HepG2 (cell line): ENCODE data around the gene HECTD1. TPM values are rescaled to one million over a fixed set of nuclear protein-coding genes. Genes with fewer than 3 reads are reported as not detected.

Experiments used
- ATAC-seq: fragments of 200-7000 bp; cut with Tn5 transposase; 3 replicates; pipeline ENCODE4 v1.9.1; 2020; ENCODE audit warnings: mild to moderate bottlenecking, moderate library complexity
- BruUV-seq: library from RNA; stranded (reverse); fragments of 400-500 nt; replicated peaks from 2 replicates; lab custom pipeline; 2021; lab: Mats Ljungman, UMichigan
- CTCF ChIA-PET: fragments of 300-600 bp; formaldehyde crosslinking; extraction: SDS; loops from one replicate; lab custom pipeline; 2021; ENCODE audit warnings: low total read pairs, inconsistent platforms, low intra/inter-chr PET ratio; lab: Yijun Ruan, JAX
- POLR2A ChIA-PET: fragments of 350-600 bp; sonication (Branson Sonifier 250); formaldehyde crosslinking; loops from one replicate; lab custom pipeline; 2020; ENCODE audit warnings: antibody characterized with exemption, inconsistent platforms; lab: Yijun Ruan, JAX
- DNase-seq: peaks from one replicate; pipeline ENCODE4 v3.0.0-alpha.2; 2015; ENCODE audit warnings: low spot score
- FAIRE-seq: peaks from 3 replicates; lab custom pipeline; 2011; peaks lifted over from hg19 to GRCh38; lab: Jason Lieb, UNC
- H2AFZ ChIP-seq: one replicate; pipeline ENCODE4 v1.6.1; 2011; ENCODE audit warnings: low read length, inconsistent platforms
- H3K27ac ChIP-seq: fragments of 300-600 bp; 3 replicates; pipeline ENCODE4 v1.8.0; 2011; ENCODE audit warnings: mixed run types, mild to moderate bottlenecking, mixed read lengths, low read length, inconsistent platforms; ENCODE audit not compliant: insufficient read depth; ENCODE audit errors: extremely low read length
- H3K27me3 ChIP-seq, 2 experiments: fragments of 200-600 bp in 1 of 2; 2 replicates in 1 of 2; 3 replicates in 1 of 2; pipeline versions ENCODE4 v1.6.0 to v1.8.0; 2011; ENCODE audit warnings: low read length in 2 of 2, mild to moderate bottlenecking in 2 of 2, moderate library complexity in 2 of 2, inconsistent platforms in 1 of 2; ENCODE audit not compliant: insufficient read depth in 2 of 2, control insufficient read depth in 1 of 2
- H3K36me3 ChIP-seq, 2 experiments: fragments of 200-600 bp in 1 of 2; replicated peaks in 1 of 2; 2 replicates in 1 of 2; 3 replicates in 1 of 2; pipeline versions ENCODE4 v1.5.1 to v1.8.0; 2011; ENCODE audit warnings: low read length in 2 of 2, inconsistent platforms in 1 of 2; ENCODE audit not compliant: insufficient read depth in 2 of 2, control insufficient read depth in 1 of 2
- H3K4me1 ChIP-seq: 2 replicates; pipeline ENCODE4 v1.5.1; 2012; ENCODE audit warnings: low read length, inconsistent platforms; ENCODE audit not compliant: insufficient read depth
- H3K4me2 ChIP-seq: 2 replicates; pipeline ENCODE4 v1.6.0; 2011; ENCODE audit warnings: low read depth, low read length, inconsistent platforms
- H3K4me3 ChIP-seq, 3 experiments: fragments of 200-600 bp in 1 of 3; sonication (generic), shearing (Covaris generic) in 1 of 3; replicated peaks in 1 of 3; 2 replicates each; pipeline ENCODE4 v1.5.1; 2011 to 2016; ENCODE audit warnings: low read length in 3 of 3, inconsistent platforms in 2 of 3, low read depth in 2 of 3, mild to moderate bottlenecking in 2 of 3, control low read depth in 1 of 3, mixed read lengths in 1 of 3; ENCODE audit not compliant: insufficient read depth in 1 of 3
- H3K79me2 ChIP-seq: one replicate; pipeline ENCODE4 v1.6.1; 2011; ENCODE audit warnings: low read length, inconsistent platforms; ENCODE audit not compliant: insufficient read depth
- H3K9ac ChIP-seq: 2 replicates; pipeline ENCODE4 v1.6.0; 2011; ENCODE audit warnings: mild to moderate bottlenecking, low read depth, low read length, inconsistent platforms; ENCODE audit not compliant: insufficient read depth
- H3K9me3 ChIP-seq: 2 replicates; pipeline ENCODE4 v1.5.1; 2012; ENCODE audit warnings: mild to moderate bottlenecking, low read length
- H4K20me1 ChIP-seq: 2 replicates; pipeline ENCODE4 v1.6.0; 2011; ENCODE audit warnings: inconsistent platforms, mild to moderate bottlenecking, low read length, moderate library complexity; ENCODE audit not compliant: insufficient read depth
- AGO1 ChIP-seq: fragments of 200-400 bp; formaldehyde crosslinking; IDR thresholded peaks from 2 replicates; pipeline ENCODE4 v1.6.1; 2017; ENCODE audit warnings: mild to moderate bottlenecking, low read depth, low read length, moderate library complexity; ENCODE audit not compliant: poor library complexity, severe bottlenecking
- ARNT2 ChIP-seq: sonication (generic); formaldehyde crosslinking; IDR thresholded peaks from 2 replicates; pipeline ENCODE4 v1.8.0; 2022; ENCODE audit warnings: mild to moderate bottlenecking, low read depth, missing genetic modification reagents, moderate library complexity
- CREM ChIP-seq, 2 experiments: sonication (generic) in 1 of 2; formaldehyde crosslinking in 1 of 2; IDR thresholded peaks; 2 replicates each; pipeline versions ENCODE4 v1.4.0 to v1.6.1; 2016 to 2020; ENCODE audit warnings: antibody characterized with exemption in 1 of 2, mild to moderate bottlenecking in 1 of 2, missing genetic modification reagents in 1 of 2
- HHEX ChIP-seq: IDR thresholded peaks from 2 replicates; pipeline ENCODE4 v1.6.1; 2016; ENCODE audit warnings: control low read depth
- MAFK ChIP-seq, 2 experiments: IDR thresholded peaks in 1 of 2; conservative IDR thresholded peaks in 1 of 2; 2 replicates each; pipeline ENCODE4 v1.6.1; 2011; ENCODE audit warnings: improper control_type of control experiment in 2 of 2, low read length in 2 of 2
- MIXL1 ChIP-seq: IDR thresholded peaks from 2 replicates; pipeline ENCODE4 v1.6.1; 2016
- NFYB ChIP-seq: sonication (generic); formaldehyde crosslinking; IDR thresholded peaks from 2 replicates; pipeline ENCODE4 v1.4.0; 2020; ENCODE audit warnings: missing genetic modification reagents
- NONO ChIP-seq, 2 experiments: fragments of 450-650 bp in 1 of 2; sonication (generic) in 1 of 2; formaldehyde crosslinking in 1 of 2; IDR thresholded peaks in 1 of 2; conservative IDR thresholded peaks in 1 of 2; 2 replicates each; pipeline versions ENCODE4 v1.6.1 to v1.8.0; 2017 to 2022; ENCODE audit warnings: mild to moderate bottlenecking in 1 of 2, missing genetic modification reagents in 1 of 2, moderate library complexity in 1 of 2
- NPAS2 ChIP-seq: sonication (generic); formaldehyde crosslinking; IDR thresholded peaks from 2 replicates; pipeline ENCODE4 v1.8.0; 2022; ENCODE audit warnings: mild to moderate bottlenecking, missing genetic modification reagents, borderline replicate concordance
- NR2C2 ChIP-seq: sonication (generic); formaldehyde crosslinking; IDR thresholded peaks from 2 replicates; pipeline ENCODE4 v1.4.0; 2020; ENCODE audit warnings: missing genetic modification reagents, mild to moderate bottlenecking, moderate library complexity, borderline replicate concordance
- RBM22 ChIP-seq: fragments of 200-400 bp; formaldehyde crosslinking; optimal IDR thresholded peaks from 2 replicates; pipeline ENCODE3; 2017; ENCODE audit warnings: mild to moderate bottlenecking, low read length, moderate library complexity
- SP1 ChIP-seq, 2 experiments: fragments of 450-650 bp in 1 of 2; sonication (generic) in 1 of 2; formaldehyde crosslinking in 1 of 2; IDR thresholded peaks; 2 replicates each; pipeline versions ENCODE4 v1.4.0 to v1.6.1; 2016 to 2020; ENCODE audit warnings: missing genetic modification reagents in 1 of 2
- TAF15 ChIP-seq: fragments of 200-400 bp; formaldehyde crosslinking; IDR thresholded peaks from one replicate; pipeline ENCODE4 v1.6.1; 2018; ENCODE audit warnings: mild to moderate bottlenecking, low read depth, low read length; ENCODE audit not compliant: poor library complexity, severe bottlenecking
- TBX3 ChIP-seq: fragments of 450-650 bp; IDR thresholded peaks from 2 replicates; pipeline ENCODE4 v1.6.1; 2017; ENCODE audit warnings: antibody characterized with exemption, mild to moderate bottlenecking, inconsistent platforms, borderline replicate concordance
- THAP11 ChIP-seq: IDR thresholded peaks from 2 replicates; pipeline ENCODE4 v1.6.1; 2016; ENCODE audit warnings: missing biosample characterization, missing genetic modification reagents
- TP53 ChIP-seq: sonication (generic); formaldehyde crosslinking; conservative IDR thresholded peaks from 2 replicates; pipeline ENCODE4 v1.4.0; 2020; ENCODE audit warnings: missing genetic modification reagents
- U2AF1 ChIP-seq: fragments of 200-400 bp; formaldehyde crosslinking; optimal IDR thresholded peaks from 2 replicates; pipeline ENCODE3; 2017; ENCODE audit warnings: mild to moderate bottlenecking, low read depth, low read length
- ZNF160 ChIP-seq: sonication (generic); formaldehyde crosslinking; IDR thresholded peaks from 2 replicates; pipeline ENCODE4 v1.8.0; 2022; ENCODE audit warnings: mild to moderate bottlenecking, inconsistent platforms, missing genetic modification reagents
- ZNF317 ChIP-seq: sonication (generic); formaldehyde crosslinking; IDR thresholded peaks from 2 replicates; pipeline ENCODE4 v1.5.0; 2020; ENCODE audit warnings: mild to moderate bottlenecking, missing genetic modification reagents
- ZNF614 ChIP-seq: IDR thresholded peaks from 2 replicates; pipeline ENCODE4 v1.6.1; 2018; ENCODE audit warnings: missing biosample characterization, missing genetic modification reagents, inconsistent platforms, borderline replicate concordance
- ZNF737 ChIP-seq: sonication (generic); formaldehyde crosslinking; IDR thresholded peaks from 2 replicates; pipeline ENCODE4 v1.5.0; 2020; ENCODE audit warnings: missing genetic modification reagents, mild to moderate bottlenecking, borderline replicate concordance
- ZNF749 ChIP-seq: sonication (generic); formaldehyde crosslinking; IDR thresholded peaks from 2 replicates; pipeline ENCODE4 v1.8.0; 2022; ENCODE audit warnings: mild to moderate bottlenecking, missing genetic modification reagents, moderate library complexity, borderline replicate concordance
- ZNF781 ChIP-seq: sonication (generic); formaldehyde crosslinking; IDR thresholded peaks from 2 replicates; pipeline ENCODE4 v1.5.1; 2020; ENCODE audit warnings: borderline replicate concordance, mild to moderate bottlenecking, missing genetic modification reagents; ENCODE audit errors: not compliant biosample characterization
- WGBS: methylation state at CpG from one replicate; pipeline ENCODE4 v1.1.6; 2017; ENCODE audit warnings: low lambda C conversion rate; 5-methylcytosine and 5-hydroxymethylcytosine counted together
- in situ Hi-C: cut with HindIII; loops from 2 replicates; pipeline ENCODE4 v1.10.0; 2017; ENCODE audit warnings: low pct_unique_long_range_greater_than_20kb; ENCODE audit not compliant: extremely low pct_ligation_motif_present
- intact Hi-C: fragments of 100-400 bp; cut with micrococcal nuclease; formaldehyde crosslinking; loops from one replicate; pipeline ENCODE4 v1.10.0; 2022; ENCODE audit not compliant: unreplicated experiment
- polyA plus RNA-seq, 8 experiments: library from polyadenylated mRNA; depleted of rRNA in 3 of 8; stranded (reverse) in 7 of 8; unstranded in 1 of 8; fragments of >200 nt; fragmentation: Illumina TruSeq in 4 of 8; extraction: Trizol in 4 of 8; gene quantifications; 2 replicates each; pipeline versions ENCODE4 v1.2.1 to v1.2.3, GENCODE V29; 2011 to 2016; ENCODE audit warnings: low read depth in 4 of 8, missing spikeins in 1 of 8, mixed read lengths in 1 of 8; ENCODE audit not compliant: insufficient read depth in 1 of 8
- total RNA-seq, 5 experiments: library from RNA; depleted of rRNA; stranded (reverse); fragments of >200 nt; fragmentation: Illumina TruSeq; extraction: Trizol; gene quantifications; 2 replicates each; pipeline ENCODE4 v1.2.3, GENCODE V29; 2016; ENCODE audit warnings: low read depth in 1 of 5
- TF ChIP-seq, protein P1 (sequence below): sonication (generic); formaldehyde crosslinking; IDR thresholded peaks from 2 replicates; pipeline ENCODE4 v1.5.0; 2020; ENCODE audit warnings: missing genetic modification reagents

HECTD1 gene
- total and polyA plus RNA-seq, 2 of the 13 experiments (the other 11 are each of a cell fraction or from before 2014, with no cell fraction given), result 312 to 560 TPM

DNA sequence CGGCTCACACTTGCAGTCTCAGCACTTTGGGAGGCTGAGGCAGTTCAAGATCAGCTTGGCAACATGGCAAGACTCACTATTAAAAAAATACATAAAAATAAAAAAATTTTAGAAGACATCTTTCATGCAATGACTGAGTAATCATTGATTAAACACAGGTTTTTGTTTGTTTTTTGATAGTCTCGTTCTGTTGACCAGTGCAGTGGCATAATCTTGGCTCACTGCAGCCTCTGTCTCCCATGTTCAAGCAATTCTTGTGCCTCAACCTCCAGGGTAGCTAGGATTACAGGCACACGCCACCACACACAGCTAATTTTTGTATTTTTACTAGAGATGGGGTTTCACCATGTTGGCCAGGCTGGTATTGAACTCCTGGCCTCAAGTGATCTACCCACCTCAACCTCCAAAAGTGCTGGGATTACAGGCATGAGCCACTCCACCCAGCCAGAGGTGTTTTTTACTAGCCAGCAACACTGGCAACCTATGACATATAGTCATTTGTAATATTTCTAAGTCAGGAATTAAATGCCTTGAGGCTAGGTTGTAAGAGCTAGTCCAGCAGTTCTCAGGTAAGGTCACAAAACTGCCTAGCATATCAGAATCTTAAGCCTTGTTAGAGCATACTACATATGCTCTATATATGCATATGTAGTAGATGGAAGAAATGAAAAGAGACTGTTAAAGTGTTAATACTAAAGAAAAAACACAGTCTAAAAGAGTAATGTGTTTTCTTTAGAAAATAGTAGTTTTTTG lies 27.1 kb downstream of the HECTD1 start:
- in situ Hi-C loops (no loop called here), intact Hi-C loops (no loop called here)
- peaks cover 32 to 68% of the 10 kb centered on the region in 2 experiments for H3K36me3 ChIP-seq
- DNase-seq (no peak), FAIRE-seq (no peak), ATAC-seq (no peak)
- H3K4me3 ChIP-seq, result no peak overlapping the region
- H3K79me2 ChIP-seq, result peaks cover 63% of the 10 kb centered on the region
- ChIA-PET CTCF (no interaction called here), POLR2A (interaction anchor here (1.9 to 2.2 kb wide), 2 partner anchors 15 to 27 kb away, joined by 4 to 5 read pairs; partner anchors contain the start of gene HECTD1)
- BruUV-seq, result no TSS peak
- H2AFZ ChIP-seq, result no peak overlapping the region
- no peak overlapping the region for H3K9ac ChIP-seq
- H3K4me2 ChIP-seq, result no peak overlapping the region
- H3K4me1 ChIP-seq, result 0 out of 2 replicates have a peak, but pooled peaks cover 4% of the 10 kb centered on the region
- H4K20me1 ChIP-seq, result peaks cover 11% of the 10 kb centered on the region
- H3K27ac ChIP-seq, result no peak overlapping the region
- no peaks in the 10 kb centered on the region for H3K27me3 ChIP-seq
- 94% methylated on average over 3 of the region's 3 CpGs for WGBS
- no peaks in the 10 kb centered on the region for H3K9me3 ChIP-seq
- no peak for TF ChIP-seq U2AF1
- no peak for TF ChIP-seq NR2C2 (CRISPR knock-in tag)
- TF ChIP-seq THAP11 (CRISPR knock-in tag), result no peak
- 0 out of 2 replicates have a peak, but pooled peaks have one; percentile 34 for TF ChIP-seq ARNT2 (CRISPR knock-in tag)
- TF ChIP-seq SP1 (IDR thresholded peaks at IDR 0.05), result no peak
- TF ChIP-seq SP1 (CRISPR knock-in tag; IDR thresholded peaks at IDR 0.05), result no peak
- no peak for TF ChIP-seq NFYB (CRISPR knock-in tag)
- no peak for TF ChIP-seq NPAS2 (CRISPR knock-in tag)
- no peak for TF ChIP-seq HHEX
- TF ChIP-seq ZNF317 (CRISPR knock-in tag), result 0 out of 2 replicates have a peak, but pooled peaks have one; percentile 20
- peak; percentile 43 for TF ChIP-seq RBM22
- TF ChIP-seq TAF15, result no peak
- no peak for TF ChIP-seq ZNF614
- no peak for TF ChIP-seq ZNF737 (CRISPR knock-in tag)
- no peak for TF ChIP-seq ZNF749 (CRISPR knock-in tag)
- no peak for TF ChIP-seq NONO (IDR thresholded peaks at IDR 0.05)
- no peak for TF ChIP-seq NONO (CRISPR knock-in tag; conservative IDR thresholded peaks at IDR 0.05)
- TF ChIP-seq ZNF781 (CRISPR knock-in tag), result no peak
- TF ChIP-seq CREM (IDR thresholded peaks at IDR 0.05), result no peak
- no peak for TF ChIP-seq CREM (CRISPR knock-in tag; IDR thresholded peaks at IDR 0.05)
- TF ChIP-seq, protein P1, sequence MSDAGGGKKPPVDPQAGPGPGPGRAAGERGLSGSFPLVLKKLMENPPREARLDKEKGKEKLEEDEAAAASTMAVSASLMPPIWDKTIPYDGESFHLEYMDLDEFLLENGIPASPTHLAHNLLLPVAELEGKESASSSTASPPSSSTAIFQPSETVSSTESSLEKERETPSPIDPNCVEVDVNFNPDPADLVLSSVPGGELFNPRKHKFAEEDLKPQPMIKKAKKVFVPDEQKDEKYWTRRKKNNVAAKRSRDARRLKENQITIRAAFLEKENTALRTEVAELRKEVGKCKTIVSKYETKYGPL (CRISPR knock-in tag), result no peak
- TF ChIP-seq TBX3, result no peak
- TF ChIP-seq TP53 (CRISPR knock-in tag), result no peak
- no peak for TF ChIP-seq ZNF160
- 0 out of 4 replicates have a peak, but pooled peaks of 1 of the 2 experiments have one; percentile 5 for TF ChIP-seq MAFK (conservative IDR thresholded peaks at IDR 0.05 in 1 of 2, IDR thresholded peaks at IDR 0.05 in 1 of 2; ENCODE audit: low read length in 2 of 2)
- no peak for TF ChIP-seq MIXL1
- no peak for TF ChIP-seq AGO1
